Activated naive CD4-positive, alpha-beta T cell treated with anti-CD3 and anti-CD28 coated beads, Interleukin-2, amount 10 ng/mL, durations not matched to agents 7 days and 5 days (primary cell): ENCODE data around the gene TRAPPC6A.

Source experiments
- CTCF ChIA-PET: fragments of 350-600 bp; sonication (Branson Sonifier 250); formaldehyde crosslinking; loops from one replicate; lab custom pipeline; 2021; ENCODE audit warnings: antibody characterized with exemption; lab: Charles Lee
- DNase-seq: peaks from one replicate; pipeline ENCODE4 v3.0.0-alpha.2; 2020
- H3K27ac Mint-ChIP-seq: one replicate; pipeline ENCODE4 v1.8.0; 2021; ENCODE audit warnings: mild to moderate bottlenecking, moderate library complexity, mixed read lengths
- H3K27me3 Mint-ChIP-seq: one replicate; pipeline ENCODE4 v1.8.0; 2021; ENCODE audit warnings: mild to moderate bottlenecking, mixed read lengths
- H3K36me3 Mint-ChIP-seq: one replicate; pipeline ENCODE4 v1.8.0; 2021; ENCODE audit warnings: mixed read lengths
- H3K4me1 Mint-ChIP-seq: one replicate; pipeline ENCODE4 v1.8.0; 2021; ENCODE audit warnings: mixed read lengths
- H3K4me3 Mint-ChIP-seq: one replicate; pipeline ENCODE4 v1.8.0; 2021; ENCODE audit warnings: mild to moderate bottlenecking, moderate library complexity, mixed read lengths
- H3K9me3 Mint-ChIP-seq: one replicate; pipeline ENCODE4 v1.8.0; 2021; ENCODE audit warnings: mixed read lengths

The TRAPPC6A gene

GRCh38 chr19:45163751-45164460, 14.1 kb downstream of the TRAPPC6A start:
- DNase-seq: no peak
- Mint-ChIP-seq H3K27me3 (peaks cover 34% of the 10 kb centered on the region), H3K4me1 (peaks cover 35% of the 10 kb centered on the region), H3K9me3 (no peaks in the 10 kb centered on the region), H3K36me3 (peaks cover 9% of the 10 kb centered on the region), H3K4me3 (no peak overlapping the region), H3K27ac (peak overlapping the region; percentile 42)
- CTCF ChIA-PET: interaction anchor here (1.0 to 1.6 kb wide), 2 partner anchors 12 to 23 kb away, joined by 3 to 8 read pairs; no protein-coding TSS in a partner anchor

- no peaks in the 10 kb centered on the region for H3K9me3 Mint-ChIP-seq
- H3K4me1 Mint-ChIP-seq: peaks cover 27% of the 10 kb centered on the region
- no peak overlapping the region for H3K27ac Mint-ChIP-seq
- H3K36me3 Mint-ChIP-seq: peaks cover 8% of the 10 kb centered on the region
- no peak for DNase-seq
- H3K4me3 Mint-ChIP-seq: no peak overlapping the region
- CTCF ChIA-PET: interaction anchor here (1.0 kb wide), 1 partner anchor 11 kb away, joined by 3 read pairs; no protein-coding TSS in a partner anchor
- peaks cover 42% of the 10 kb centered on the region for H3K27me3 Mint-ChIP-seq
Measured at GRCh38 chr19:45163156-45163555, 14.9 kb downstream of the TRAPPC6A start.

DNA sequence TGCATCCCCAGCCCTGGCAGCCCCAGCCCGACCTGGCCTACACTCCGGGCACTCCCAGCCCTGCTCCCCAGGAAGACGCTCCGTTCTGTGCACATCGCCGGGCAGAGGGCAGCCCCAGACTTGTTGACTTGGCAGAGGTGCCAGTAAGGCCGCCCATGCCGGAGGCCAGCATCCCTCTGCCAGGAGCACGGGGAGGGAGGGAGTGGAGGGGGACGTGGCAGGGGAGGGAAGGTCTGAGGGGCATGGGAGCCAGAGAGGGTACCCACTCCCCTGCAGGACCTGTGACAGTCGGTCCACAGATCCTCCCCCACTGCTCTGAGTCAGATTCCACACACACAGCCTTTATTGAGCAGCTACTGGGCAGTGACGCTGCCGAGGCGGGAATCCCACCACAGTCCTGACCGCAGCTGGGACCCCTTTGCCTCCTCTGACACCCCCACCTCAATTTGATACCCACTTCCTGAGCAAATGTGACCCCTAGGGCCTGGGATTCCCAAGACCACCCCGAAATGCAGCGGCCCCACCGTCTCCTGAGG, 15.4 kb downstream of the TRAPPC6A start:
- no peak for DNase-seq
- Mint-ChIP-seq H3K4me1 (peaks cover 27% of the 10 kb centered on the region), H3K9me3 (no peaks in the 10 kb centered on the region), H3K27me3 (peaks cover 47% of the 10 kb centered on the region), H3K27ac (no peak overlapping the region), H3K36me3 (peaks cover 8% of the 10 kb centered on the region), H3K4me3 (no peak overlapping the region)
- CTCF ChIA-PET: no interaction called here

GRCh38 chr19:45161738-45162607, 16.1 kb downstream of the TRAPPC6A start:
- Mint-ChIP-seq H3K9me3 (no peaks in the 10 kb centered on the region), H3K27ac (no peak overlapping the region), H3K4me3 (no peak overlapping the region), H3K36me3 (peaks cover 5% of the 10 kb centered on the region), H3K4me1 (peaks cover 23% of the 10 kb centered on the region), H3K27me3 (peaks cover 51% of the 10 kb centered on the region)
- no peak for DNase-seq
- CTCF ChIA-PET: no interaction called here

DNA sequence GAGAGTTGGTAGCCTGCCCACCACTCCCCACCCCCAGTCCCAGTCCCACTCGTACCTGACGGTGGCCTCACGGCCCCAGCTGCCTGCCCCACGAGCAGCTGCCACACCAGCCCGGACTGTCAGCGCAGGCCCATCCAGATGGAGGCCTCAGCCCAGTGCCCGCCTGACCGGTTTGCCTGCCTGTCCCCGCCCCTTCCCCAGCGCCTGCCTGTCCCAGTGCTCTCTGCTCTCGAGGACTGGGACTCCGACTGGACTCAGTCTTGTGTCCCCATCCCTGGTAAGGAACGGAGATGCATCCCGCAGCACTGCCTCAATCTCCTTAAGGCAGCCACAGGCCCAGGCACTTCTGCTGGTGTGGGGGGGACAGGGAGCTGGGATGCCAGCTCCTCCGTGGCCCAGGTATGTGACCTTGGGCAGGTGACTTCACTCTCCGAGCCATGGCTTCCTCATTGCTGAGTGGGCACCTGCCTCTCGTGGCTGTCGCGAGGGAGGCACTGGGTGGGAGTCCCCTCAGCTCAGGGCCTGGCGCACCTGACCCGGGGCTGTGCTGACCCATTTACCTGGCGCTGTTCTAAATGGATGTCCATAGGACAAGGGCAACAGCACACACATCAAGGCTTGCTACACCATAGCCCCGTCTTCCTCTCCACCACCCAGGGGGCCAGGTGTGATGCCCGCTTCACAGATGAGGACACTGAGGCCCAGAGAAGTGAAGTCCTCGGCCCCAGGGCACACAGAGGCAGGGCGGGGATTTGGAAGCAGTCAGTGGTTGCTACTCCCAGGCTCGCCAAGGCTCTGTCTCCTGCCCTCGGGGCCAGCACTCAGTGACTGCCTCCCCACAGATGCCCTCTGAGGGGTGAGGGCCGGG, 16.9 kb downstream of the TRAPPC6A start, which contains the start of gene NKPD1:
TSS of gene NKPD1 (minus strand) at position 113 of the 868 bp plus-strand sequence. CDS start 832 bp downstream, outside the sequence.
- CTCF ChIA-PET: no interaction called here
- no peak within 1 kb of the TSS for H3K27ac Mint-ChIP-seq

DNA sequence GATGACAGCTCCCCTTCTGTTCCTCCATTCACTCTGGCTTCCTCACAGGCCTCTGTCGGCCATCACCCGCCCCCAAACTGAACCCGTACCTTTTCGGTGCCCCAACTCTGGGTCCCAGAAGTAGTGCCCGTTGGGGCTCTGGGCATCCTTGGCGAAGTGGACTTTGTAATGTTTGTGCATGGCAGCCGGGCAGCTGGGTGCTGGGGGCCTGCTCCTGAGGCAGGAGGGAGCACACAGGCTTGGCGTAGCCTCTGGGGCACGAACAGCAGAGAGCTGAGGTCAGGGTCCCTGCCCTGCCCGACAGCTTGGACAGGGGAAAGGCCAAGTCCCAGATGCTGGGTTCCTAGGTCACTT, 18.1 kb downstream of the TRAPPC6A start:
- H3K9me3 Mint-ChIP-seq: no peaks in the 10 kb centered on the region
- no peak for DNase-seq
- H3K4me3 Mint-ChIP-seq: no peak overlapping the region
- peaks cover 14% of the 10 kb centered on the region for H3K4me1 Mint-ChIP-seq
- H3K27ac Mint-ChIP-seq: no peak overlapping the region
- H3K27me3 Mint-ChIP-seq: peaks cover 69% of the 10 kb centered on the region
- CTCF ChIA-PET: no interaction called here
- no peaks in the 10 kb centered on the region for H3K36me3 Mint-ChIP-seq

More for the DNA sequence above, 16.9 kb downstream of the TRAPPC6A start, which contains the start of gene NKPD1:
- Mint-ChIP-seq H3K36me3 (peaks cover 4% of the 10 kb centered on the region), H3K4me1 (peaks cover 21% of the 10 kb centered on the region), H3K4me3 (no peak within 1 kb of the TSS), H3K27me3 (peaks cover 58% of the 10 kb centered on the region), H3K9me3 (no peaks in the 10 kb centered on the region)
- no peak for DNase-seq

- Mint-ChIP-seq H3K36me3 (no peaks in the 10 kb centered on the region), H3K4me1 (peaks cover 10% of the 10 kb centered on the region), H3K9me3 (no peaks in the 10 kb centered on the region), H3K4me3 (no peak overlapping the region), H3K27ac (no peak overlapping the region), H3K27me3 (peaks cover 75% of the 10 kb centered on the region)
- CTCF ChIA-PET: no interaction called here
- DNase-seq: no peak
Measured at GRCh38 chr19:45159210-45159970, 18.6 kb downstream of the TRAPPC6A start.

- Mint-ChIP-seq H3K27me3 (peaks cover 82% of the 10 kb centered on the region), H3K4me1 (peaks cover 9% of the 10 kb centered on the region), H3K9me3 (no peaks in the 10 kb centered on the region), H3K27ac (no peak overlapping the region), H3K4me3 (no peak overlapping the region), H3K36me3 (peaks cover 2% of the 10 kb centered on the region)
- CTCF ChIA-PET: no interaction called here
- DNase-seq: no peak
Measured at GRCh38 chr19:45158503-45159209, 19.4 kb downstream of the TRAPPC6A start.

GRCh38 chr19:45156751-45157150, 21.3 kb downstream of the TRAPPC6A start:
- H3K36me3 Mint-ChIP-seq: peaks cover 7% of the 10 kb centered on the region
- no peak overlapping the region for H3K4me3 Mint-ChIP-seq
- H3K4me1 Mint-ChIP-seq: peaks cover 22% of the 10 kb centered on the region
- no peak overlapping the region for H3K27ac Mint-ChIP-seq
- no peak for DNase-seq
- H3K9me3 Mint-ChIP-seq: no peaks in the 10 kb centered on the region
- CTCF ChIA-PET: no interaction called here
- H3K27me3 Mint-ChIP-seq: peaks cover 95% of the 10 kb centered on the region

DNA sequence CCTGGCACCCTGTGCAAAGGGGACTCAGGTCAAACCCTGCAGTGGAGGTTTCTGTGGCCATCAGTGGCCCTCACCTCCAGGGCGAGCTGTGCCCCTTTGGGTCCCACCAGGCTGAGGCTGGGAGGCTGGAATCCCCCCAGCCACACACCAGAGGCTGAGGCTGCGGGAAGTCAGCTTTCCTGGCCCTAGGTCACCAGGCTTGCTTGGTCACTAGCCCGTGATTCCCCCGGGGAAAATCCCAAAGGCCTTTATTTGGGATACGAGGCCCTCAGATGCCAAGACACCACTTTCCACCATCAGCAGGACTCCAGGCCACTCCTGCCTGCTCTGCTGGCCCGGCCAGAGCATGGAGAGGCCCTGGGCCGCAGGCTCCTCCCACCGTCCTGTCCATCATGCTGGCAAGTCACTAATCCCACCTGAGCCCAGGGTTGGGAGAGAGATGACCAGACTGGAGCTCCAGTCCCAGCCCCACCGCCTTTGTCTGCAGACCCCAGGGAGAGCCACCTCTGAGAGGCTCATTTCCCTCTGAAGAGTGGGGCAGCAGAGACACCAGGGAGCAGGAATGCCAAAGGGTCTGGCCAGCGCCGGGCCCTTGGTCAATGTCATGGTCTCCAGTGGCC, 21.9 kb downstream of the TRAPPC6A start:
- Mint-ChIP-seq H3K36me3 (peaks cover 10% of the 10 kb centered on the region), H3K4me3 (no peak overlapping the region), H3K27ac (no peak overlapping the region), H3K4me1 (peaks cover 27% of the 10 kb centered on the region), H3K27me3 (peaks cover 95% of the 10 kb centered on the region), H3K9me3 (no peaks in the 10 kb centered on the region)
- no peak for DNase-seq
- CTCF ChIA-PET: no interaction called here

DNA sequence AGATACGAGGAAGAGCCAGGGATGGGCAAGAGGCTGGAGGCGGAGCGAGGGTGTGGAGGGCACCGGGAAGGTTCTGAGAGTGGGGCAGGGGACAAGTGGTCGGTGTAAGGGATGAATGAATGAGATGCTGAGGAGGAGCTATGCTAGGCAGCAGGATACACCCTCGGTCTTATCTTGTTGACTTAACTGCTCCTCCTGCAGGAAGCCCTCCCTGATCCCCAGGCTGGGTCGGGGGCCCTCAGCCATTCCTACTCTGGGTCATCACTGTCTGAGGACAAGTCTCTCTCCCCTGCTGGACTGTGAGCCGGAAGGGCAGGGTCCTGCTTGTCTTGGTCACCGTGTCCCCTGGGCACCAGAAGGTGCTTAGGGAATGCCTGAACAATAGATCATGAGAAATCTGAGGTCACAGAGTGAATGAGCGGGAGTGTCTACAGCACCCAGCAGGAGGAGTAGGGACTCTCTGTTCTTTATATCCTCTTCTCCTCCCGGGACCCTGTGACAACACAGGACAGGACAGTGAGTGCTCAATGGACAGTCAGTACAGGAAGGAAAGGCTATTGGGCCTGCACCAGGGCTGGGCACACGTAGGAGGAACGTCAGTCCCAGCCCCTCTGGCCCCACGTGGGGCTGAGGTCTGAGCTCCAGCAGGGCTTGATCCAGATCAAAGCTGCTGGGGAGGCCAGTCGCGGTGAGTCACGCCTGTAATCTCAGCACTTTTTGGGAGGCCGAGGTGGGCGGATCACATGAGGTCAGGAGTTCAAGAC, 23.8 kb downstream of the TRAPPC6A start:
- Mint-ChIP-seq H3K4me3 (no peak overlapping the region), H3K27ac (no peak overlapping the region), H3K36me3 (peaks cover 10% of the 10 kb centered on the region), H3K4me1 (peaks cover 31% of the 10 kb centered on the region), H3K9me3 (no peaks in the 10 kb centered on the region), H3K27me3 (peaks cover 90% of the 10 kb centered on the region)
- CTCF ChIA-PET: interaction anchor here (0.6 to 1.1 kb wide), 3 partner anchors 28 to 74 kb away, joined by 3 to 4 read pairs (median 3); no protein-coding TSS in a partner anchor
- no peak for DNase-seq
